ENCODE measurements around the gene TBC1D5.

TBC1D5 gene

GRCh38 chr3:17160597-17160996 is 581.8 kb downstream of the TBC1D5 start:
- DNase-seq (ENCODE audit: low read depth): no peak

GRCh38 chr3:17158941-17159682 is 583.3 kb downstream of the TBC1D5 start:
- no peak for DNase-seq (ENCODE audit: low read depth)

DNA sequence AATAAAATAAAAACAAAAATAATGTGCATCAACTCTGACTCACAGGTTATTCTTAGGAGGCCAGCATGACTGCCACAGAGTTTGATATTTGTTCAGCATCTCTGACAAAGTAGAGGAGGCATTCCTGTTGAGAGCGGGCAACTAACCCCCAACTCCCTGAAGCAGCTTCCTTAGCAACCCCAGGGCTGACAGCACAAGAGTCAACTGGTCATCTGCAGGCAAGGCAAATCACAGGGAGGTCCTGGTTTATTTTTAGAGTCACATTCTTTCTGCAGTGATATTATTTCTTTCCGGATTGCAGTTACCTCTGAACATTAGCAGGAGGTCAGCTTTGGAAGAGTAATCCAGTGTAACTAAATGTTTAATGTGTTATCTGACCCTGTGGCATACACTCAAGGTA is 584.7 kb downstream of the TBC1D5 start:
- peak; percentile 18 for DNase-seq (ENCODE audit: low read depth)

GRCh38 chr3:17156864-17157263 is 585.6 kb downstream of the TBC1D5 start:
- DNase-seq (ENCODE audit: low read depth): no peak

DNA sequence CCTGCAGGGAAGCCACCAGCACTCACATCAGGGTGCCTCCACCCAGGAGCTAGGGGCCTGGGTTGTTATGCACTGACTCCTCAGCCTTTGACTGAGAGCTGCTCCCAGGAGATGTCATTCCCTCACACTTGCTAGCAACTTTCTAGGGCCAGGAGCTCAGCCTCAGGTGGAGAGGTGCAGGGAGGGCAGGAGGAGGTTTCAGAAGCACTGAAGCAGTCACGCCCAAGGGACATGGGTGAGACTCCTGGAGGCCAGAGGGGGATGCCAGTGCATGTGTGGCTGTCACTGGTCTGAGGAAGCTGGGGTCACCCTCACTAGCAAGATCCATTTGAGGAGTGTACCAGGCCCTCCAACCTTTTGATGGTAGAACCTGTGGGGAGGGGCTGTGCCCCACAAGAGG is 586.5 kb downstream of the TBC1D5 start:
- no peak for DNase-seq (ENCODE audit: low read depth)

DNA sequence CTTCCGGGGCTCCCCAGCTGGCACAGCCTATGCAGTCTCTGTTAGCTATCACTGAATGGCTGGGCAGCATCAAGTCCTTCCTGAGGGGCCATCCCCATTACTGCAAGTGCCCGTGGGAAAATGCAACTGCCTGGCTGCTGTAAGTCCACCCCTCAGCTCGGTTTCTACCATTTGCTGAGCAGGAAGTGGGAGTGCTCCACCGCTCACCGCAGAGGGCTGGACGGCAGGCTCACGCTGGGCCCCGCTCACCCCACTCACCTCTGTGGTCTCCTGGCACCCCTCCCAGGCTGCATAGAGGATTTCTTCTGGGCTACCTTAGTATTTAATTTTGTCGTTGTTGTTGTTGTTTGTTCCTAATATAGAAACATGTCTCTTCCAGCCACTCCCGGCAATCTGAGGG is 587.5 kb downstream of the TBC1D5 start:
- no peak for DNase-seq (ENCODE audit: low read depth)

DNA sequence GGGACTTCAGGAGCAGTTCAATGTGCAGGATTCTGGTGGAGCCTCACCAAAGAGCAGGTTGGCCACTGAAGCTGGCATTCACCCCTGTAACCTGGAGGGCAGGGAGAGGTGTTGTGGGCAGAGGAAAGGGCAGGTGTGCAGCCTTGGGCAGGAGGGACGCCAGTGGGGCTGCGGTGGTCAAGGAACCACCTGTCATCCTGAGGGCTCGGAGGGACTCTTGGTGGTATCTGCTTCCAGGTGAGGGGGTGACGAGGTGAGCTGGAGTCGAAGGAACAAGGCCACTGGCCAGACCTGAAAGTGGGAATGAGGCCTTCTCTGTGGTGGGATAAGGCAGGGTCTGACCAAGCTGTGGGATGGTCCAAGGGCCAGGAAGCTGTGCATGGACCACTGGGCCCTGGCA is 588.2 kb downstream of the TBC1D5 start:
- DNase-seq (ENCODE audit: low read depth): no peak

- DNase-seq (ENCODE audit: low read depth): no peak
These were observed 589.2 kb downstream of the TBC1D5 start for GRCh38 chr3:17153209-17153608.

DNA sequence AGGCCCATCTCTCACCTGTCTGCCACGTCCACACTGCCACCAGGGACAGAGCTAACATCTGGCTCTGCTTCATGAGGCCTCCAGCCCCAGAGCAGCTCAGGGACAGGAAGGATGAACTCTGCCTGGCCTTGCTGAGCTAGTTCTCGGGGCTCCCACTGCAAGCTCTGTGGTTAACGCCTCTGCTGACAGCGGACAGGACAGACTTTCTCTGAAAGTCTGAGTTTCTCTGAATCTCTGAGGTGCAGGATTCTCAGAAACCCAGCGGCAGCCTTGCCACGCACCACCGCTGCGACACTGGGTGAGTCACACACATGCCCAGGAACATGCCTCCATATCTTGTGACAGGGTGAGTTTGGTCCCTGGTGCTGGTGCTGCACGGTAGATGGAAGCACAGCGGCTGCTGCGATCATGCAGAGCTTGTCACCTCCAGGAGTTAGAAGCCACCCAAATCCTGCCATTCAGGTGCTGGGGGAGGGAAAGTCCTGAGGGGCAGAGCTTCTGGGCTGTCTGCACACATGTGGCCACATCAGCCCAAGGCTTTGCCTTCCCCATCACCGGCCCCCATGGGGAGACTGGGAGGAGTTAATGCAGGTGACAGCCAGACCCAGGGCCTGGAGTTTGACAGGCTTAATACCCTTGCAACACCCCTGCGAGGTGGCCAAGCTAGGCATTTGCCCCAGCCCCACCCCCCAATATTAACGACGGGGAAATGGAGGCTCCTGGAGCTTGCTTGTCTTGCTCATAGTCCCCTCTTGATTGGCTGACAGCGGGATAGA is 590.6 kb downstream of the TBC1D5 start:
- DNase-seq (ENCODE audit: low read depth): no peak

DNA sequence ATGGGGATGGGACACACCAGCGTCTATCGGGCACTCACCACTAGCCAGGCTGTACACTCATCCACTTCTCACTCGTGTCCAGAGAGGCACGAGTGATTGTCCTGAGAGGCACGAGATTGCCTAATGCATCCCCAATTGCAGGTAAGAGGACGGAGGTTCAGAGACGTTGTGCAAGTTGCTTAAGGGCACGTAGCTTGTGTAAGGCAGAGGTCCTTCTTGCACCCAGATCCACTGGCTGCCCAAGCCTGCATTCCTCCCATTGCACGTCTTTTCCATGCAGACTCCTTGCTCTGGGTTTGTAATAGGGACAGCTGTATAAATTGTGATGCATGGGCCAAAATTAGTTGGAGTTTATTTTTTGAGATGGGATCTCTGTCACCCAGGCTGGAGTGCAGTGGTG is 593.4 kb downstream of the TBC1D5 start:
- DNase-seq (ENCODE audit: low read depth): no peak

DNA sequence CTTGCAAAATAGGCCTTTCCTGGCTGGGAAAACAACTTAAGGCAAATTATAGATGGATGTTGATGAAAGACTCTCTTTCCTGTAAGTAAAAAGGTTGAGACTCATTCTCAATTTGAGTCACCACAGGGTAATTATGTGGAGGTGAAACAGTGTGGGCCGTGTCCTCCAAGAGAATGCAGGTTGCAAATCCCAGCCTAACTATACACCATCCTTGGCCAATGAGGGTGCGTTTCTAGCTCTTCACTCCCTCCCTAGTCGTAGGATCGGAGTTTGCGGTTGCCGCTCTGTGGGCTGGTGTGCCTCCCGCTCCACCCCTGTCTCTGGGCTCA is 597.8 kb downstream of the TBC1D5 start:
- no peak for DNase-seq (ENCODE audit: low read depth)

- no peak for DNase-seq (ENCODE audit: low read depth)
These were observed 598.4 kb downstream of the TBC1D5 start for GRCh38 chr3:17143893-17144664.

DNA sequence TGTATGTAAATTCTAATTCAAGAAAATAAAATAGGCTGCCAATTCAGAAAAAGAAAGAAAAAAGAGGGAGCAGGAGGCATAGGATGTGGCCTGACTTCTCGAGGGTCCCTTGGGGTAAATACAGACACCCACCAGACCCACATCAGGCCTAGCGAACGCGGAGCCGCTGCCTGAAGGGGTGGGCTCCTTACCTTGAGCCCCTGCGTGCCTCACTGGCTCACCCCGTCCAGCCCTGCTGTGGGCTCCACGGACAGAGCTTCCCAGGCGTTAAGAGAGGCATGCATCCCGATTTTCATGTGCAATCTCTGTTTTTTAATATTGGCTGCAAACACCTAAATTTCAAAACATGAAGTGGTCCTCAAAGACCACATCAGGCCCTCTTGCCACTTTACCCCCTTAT is 599.9 kb downstream of the TBC1D5 start:
- no peak for DNase-seq (ENCODE audit: low read depth)

DNA sequence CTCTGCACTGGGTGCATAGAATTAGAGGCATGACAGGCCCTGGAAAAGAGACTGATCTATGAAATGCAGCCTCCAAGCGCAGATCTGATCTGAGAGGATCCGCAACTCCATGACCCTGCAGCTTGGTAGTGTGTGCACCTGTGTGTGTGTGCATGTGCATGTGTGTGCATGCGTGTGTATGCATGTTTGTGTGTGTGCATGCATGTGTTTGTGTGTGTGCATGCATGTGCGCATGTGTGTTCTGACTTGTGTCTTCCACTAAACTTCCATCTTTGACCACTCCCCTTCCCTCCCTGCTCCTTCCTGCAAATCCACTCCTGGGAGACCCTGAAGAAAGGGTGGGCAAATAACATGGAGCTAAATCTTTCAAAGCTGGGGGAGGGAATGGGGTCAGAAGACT is 600.7 kb downstream of the TBC1D5 start:
- no peak for DNase-seq (ENCODE audit: low read depth)

- DNase-seq (ENCODE audit: low read depth): peak; percentile 73
These were observed 601.5 kb downstream of the TBC1D5 start for GRCh38 chr3:17140670-17141505.

DNA sequence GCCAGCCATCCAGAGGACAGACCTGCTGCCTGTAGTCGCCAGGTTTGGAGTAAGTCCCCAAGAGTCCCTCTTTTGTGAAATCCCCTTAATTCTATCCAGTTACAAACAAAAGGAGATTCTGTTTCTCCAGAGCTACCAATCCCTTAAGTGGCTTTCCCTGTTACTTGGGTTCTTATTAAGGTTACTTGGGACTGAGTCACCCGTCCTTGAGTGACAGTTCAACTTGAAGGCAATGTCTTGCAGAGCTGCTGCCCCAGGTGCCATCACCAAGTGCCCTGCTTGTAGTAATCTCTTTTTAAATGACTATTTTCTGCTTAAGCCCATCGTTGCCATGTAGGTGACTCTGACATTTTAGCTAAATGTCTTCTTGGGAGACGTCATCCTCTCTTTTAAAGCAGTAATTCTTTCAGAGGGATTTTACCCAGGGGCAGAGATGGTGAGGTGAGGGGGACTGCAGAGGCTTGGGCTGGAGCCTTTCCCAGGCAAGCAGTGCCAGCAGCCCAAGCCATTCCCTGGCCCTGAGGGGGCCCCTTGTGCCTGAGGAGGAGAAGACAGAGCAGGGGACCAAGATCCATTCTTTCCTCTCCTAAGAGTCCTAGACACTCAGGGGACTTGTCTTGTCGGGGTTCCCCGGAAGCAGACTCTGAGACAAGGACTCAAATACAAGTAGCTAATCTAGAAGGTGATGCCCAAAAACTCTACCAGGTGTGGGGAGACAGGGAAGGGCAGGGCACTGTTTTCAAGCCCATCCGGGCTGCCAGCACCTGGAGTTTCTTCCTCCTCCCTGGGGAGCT is 604.0 kb downstream of the TBC1D5 start:
- no peak for DNase-seq (ENCODE audit: low read depth)

DNA sequence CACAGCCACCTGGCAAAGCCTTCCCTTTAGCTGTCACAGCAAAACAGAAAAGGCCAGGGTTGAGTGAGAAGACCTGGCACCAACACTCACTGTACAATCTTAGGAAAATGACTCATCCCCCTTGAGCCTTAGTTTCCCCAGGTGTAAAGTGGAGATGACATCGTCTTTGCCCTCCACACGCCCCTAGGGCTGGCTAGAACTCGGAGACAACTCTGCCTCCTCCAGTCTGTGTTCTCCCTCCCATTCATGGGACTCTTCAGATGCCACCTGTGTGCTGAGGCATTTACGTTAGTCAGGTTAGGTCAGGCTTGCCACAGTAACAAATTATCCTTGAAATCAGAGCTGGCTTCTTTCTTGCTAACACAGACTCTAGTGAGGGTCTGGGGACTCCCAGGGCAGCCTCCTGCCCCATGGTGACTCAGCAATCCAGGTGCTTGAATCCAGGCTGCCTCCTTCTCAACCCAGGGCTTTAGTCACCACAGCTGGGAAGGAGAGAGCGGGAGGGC is 605.1 kb downstream of the TBC1D5 start:
- DNase-seq (ENCODE audit: low read depth): no peak

DNA sequence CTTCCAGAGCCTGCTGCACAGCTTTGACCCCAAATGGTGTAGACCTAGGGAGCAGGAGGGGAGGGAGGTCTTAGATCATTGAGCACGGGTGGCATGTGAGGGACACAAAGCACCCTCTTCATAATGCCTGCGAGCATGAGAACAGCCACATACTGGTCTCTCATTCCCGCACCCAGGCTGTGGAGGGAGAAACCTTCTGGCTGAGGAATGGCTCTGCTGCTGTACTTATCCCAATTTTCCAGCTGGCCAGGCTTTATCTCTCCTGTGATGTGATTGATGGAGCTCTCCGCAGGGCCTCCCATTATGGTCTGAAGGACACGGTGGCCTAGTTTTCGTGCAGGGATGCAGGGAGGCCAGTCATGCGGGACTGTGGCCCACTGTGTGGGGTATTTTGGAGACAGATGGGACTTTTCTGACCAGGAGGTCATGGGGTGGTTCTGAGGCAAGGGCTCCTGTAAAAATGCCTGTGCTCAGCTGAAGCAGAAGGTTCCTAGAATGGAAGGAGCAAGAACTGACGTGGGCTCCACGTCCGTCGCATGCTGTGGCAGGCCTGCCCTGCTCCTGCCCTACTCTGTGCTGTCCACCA is 606.2 kb downstream of the TBC1D5 start:
- no peak for DNase-seq (ENCODE audit: low read depth)

DNA sequence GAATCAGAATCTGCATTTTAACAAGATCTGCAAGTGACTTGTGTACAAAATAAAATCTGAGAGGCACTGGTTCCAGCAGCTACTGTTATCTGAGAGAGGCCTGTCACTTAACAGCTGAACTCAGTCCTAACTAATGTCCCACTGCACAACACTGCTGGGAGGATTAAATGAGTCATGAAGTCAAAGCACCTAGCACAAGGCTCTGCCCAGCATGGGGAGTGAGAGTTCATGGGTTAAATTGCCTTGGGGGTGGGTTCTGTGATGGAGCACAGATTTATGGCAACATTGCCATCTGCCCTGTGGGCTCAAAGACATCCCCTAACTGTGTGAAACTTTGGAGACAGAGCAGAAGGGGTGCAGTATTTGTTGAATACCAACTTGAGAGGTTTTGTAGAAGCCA is 606.7 kb downstream of the TBC1D5 start:
- no peak for DNase-seq (ENCODE audit: low read depth)

- no peak for DNase-seq (ENCODE audit: low read depth)
These were observed 608.5 kb downstream of the TBC1D5 start for GRCh38 chr3:17133632-17134545.

Measured in fibroblast of gingiva (primary cell).